Activated CD8-positive, alpha-beta memory T cell treated with anti-CD3 and anti-CD28 coated beads, Interleukin-2, amount 50 U/mL, for 24 hours (primary cell): ENCODE data around the gene HEPACAM.

ENCODE experiments used
- DNase-seq: peaks from one replicate; pipeline ENCODE4 v3.0.0-alpha.2; 2020; ENCODE audit errors: extremely low read depth

The HEPACAM gene

DNA sequence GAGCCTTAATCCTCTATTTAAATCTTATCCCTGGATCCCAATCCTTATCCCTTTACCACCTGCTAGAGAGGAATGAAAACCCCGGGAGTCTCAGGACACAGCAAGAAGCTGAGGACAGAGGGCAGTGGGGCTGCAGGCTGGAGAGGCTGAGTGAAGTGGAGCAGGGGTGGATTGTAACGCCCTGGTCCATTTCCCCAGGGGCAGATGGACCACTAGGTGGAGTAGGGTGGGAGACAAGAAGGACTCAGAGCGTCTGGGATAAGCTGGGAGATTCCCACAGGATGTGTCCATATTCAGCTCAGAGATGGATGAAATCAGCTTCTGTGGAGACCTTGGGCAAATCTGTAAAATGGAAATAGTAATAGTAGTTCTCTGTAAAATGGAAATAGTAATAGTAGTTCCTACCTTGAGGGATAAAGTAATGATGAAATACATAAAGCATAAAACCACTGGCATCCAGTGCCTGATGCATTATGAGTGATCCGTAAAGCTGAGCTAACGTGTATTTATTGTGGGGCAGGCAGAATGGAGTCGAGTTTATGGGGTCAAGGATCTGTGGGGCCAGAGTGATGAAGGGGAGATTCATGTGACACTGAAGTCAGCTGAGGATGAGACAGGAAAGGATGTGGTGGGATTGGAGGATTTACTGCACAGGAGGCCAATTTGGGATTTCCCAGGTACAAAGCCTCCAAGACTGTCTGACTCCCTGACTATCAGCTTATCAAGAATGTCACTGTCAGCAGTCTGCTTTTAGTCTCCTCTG lies 36.3 kb downstream of the HEPACAM start:
- DNase-seq, result no peak

DNA sequence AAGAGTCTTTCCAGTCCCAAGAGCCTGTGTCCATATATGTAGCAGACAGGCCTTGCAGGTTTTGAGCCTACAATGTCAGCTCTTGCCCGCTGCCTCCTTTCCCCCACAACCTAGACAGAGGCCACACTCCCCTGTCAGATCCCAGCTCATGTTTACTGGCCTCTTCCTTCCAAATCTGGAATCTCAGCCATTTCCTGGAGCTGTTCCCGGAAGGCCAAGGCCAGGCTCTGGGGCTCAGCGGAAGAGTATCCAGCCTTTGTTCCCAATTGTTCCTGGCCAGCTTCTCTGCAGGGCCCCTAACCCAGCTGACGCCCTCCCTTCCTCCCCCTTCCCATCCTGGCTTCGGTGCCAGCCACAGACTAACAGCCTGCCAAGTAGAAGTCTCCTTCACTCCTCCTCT lies 37.1 kb downstream of the HEPACAM start:
- DNase-seq, result no peak

GRCh38 chr11:124898263-124898680 lies 37.6 kb downstream of the HEPACAM start:
- DNase-seq, result no peak

DNA sequence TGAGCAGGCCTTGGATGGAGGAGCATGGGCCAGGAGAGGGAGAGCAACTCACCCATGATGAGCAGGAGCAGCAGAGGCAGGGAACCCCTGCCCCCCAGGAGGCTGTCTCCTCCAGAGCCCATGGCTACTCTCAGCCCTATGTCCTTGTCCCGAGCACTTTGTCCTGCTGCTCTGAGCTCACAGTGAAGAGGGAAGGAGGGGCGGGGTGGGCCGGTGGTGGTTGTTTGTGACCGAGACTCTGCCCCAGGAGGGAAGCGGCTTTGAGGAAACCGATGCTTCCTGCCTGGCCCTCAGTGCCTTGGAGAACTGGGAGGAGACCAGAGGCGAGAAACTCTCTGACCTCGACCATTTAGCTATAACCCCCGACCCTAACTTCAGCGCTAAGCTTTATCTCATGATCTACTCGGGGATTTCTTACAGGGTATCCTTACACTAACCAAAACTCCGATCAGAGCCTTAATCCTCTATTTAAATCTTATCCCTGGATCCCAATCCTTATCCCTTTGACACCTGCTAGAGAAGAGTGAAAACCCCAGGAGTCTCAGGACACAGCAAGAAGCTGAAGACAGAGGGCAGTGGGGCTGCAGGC lies 38.1 kb downstream of the HEPACAM start, which contains the start of gene ROBO4:
Gene ROBO4 (minus strand): TSS at position 192 of the 589 bp plus-strand sequence. CDS start 70 bp downstream, at position 122.
- DNase-seq, result no peak

- DNase-seq, result no peak
Observed at GRCh38 chr11:124896821-124897391, 38.9 kb downstream of the HEPACAM start.

GRCh38 chr11:124896071-124896750 lies 39.6 kb downstream of the HEPACAM start:
- no peak for DNase-seq

DNA sequence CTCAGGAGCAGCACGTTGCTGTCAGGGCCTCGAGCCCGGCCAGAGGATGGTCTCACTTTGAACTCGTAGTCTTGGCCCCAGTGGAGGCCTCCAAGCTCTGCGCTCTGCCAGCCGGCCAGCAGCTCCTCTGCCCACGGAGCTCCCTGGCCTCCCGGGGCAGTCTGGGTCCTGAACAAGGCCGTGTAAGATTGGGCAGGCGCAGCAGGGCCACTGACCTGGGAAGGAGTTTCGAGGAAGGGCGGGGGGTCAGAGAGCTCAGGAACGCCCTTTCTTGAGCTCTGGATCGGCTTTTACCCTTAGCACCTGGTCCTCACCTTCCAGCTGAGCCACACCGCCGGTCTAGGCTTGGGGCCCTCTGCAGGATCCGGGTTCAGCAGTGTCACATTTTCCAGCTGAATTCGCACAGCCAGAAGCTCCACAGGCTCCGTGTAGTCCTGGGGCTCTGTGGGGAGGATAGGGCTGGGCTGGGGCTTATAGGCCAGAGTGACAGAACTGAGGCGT lies 40.3 kb downstream of the HEPACAM start:
- no peak for DNase-seq

DNA sequence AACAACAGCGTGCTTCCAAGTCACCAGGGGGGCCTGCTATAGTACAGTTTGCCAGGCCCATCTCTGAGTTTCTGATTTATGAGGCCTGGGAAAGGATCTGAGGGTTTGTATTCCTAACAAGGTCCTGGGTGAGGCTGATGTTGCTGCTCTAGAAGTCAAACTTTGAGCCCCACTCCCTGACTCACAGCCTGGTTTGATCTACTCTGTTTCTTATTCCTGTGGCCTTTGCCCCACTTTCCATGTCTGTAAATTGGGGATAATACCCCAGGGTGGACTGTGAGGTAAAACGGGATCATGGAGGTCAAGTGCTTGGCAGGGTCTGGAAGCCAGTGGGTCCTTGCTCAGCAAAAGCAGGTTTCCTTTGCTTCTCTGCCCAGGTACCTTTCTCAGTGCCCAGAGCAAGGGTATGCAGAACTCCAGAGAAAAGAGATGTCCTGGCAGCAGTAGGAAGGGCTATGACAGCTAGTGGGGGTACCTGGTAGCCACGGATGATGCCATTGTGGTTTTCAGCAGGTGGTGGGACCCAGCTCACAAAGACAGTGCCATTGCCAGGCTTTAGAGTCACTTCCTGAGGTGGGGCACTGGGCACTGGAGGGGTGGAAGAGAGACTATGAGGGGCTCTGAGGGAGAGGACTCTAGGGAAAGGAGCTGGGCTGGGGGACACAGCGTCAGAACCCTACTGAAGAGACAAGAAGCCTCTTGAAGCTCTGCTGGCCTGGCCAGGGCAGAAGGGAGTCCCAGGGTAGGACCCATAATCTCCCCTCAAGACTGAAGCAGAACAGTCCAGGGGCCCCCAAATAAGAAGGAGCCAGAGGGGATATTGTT lies 41.0 kb downstream of the HEPACAM start:
- no peak for DNase-seq

GRCh38 chr11:124893781-124894401 lies 42.0 kb downstream of the HEPACAM start:
- no peak for DNase-seq

- no peak for DNase-seq
Observed at GRCh38 chr11:124892750-124893454, 42.9 kb downstream of the HEPACAM start.

DNA sequence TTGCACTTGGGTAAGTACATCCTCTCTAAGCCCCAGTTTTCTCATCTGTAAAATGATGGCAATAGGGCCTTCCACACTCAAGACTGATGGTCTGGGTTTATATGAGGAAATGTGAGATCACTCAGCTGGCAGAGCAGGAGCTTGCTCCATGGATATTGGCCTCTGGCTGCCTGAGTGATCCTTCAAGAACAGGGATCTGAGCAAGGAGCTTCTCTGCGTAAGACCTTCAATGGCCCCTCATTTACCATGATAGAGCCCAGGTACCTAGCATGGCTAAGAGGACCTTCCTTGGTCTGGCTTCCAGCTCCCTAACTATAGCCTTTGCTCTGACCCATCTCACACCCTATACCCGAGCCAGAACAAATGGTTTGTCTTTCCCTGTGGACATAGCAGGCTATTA lies 43.7 kb downstream of the HEPACAM start:
- no peak for DNase-seq

DNA sequence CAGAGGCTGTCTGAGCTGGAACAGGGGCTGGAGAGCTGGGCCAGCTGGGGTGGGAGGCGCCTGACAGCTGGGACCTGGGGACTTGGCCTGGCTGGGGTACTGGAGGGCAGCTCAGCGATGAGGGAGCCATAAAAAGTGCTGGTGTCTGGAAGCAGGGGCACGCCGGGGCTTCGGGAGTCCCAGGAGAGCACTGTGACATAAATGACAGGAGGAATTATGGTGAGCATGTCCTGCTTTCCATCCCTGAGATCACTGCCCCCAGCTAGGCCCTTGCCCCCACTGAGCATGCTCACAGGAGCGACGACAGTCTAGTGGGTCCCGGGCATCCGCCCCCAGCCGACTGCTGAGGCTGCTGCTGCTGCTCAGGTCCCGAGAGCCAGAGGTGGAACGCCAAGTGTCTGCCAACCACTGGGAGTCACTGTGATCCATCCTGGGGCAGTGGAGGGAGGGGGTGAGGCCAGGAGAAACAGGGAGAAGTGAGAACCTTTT lies 44.4 kb downstream of the HEPACAM start:
- no peak for DNase-seq

GRCh38 chr11:124890683-124891372 lies 45.0 kb downstream of the HEPACAM start:
- DNase-seq, result no peak

DNA sequence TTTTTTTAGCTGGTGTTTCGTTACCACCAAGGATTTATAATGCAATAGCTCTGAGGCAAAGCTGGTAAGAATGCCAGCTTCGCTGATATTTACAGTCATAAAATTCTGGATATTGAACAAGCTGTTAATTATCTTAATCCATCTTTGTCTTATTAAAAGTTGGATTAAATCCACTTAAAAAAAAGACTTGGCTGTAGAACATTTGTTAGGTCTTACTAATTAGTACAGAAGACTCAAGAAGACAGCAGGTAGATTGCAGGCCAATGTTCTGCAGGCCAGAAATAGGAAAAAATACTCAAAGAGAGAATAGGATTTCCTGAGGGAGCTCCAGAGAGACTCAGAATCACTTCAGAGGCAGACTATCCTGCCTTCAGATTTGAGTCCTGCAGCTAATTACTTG lies 45.7 kb downstream of the HEPACAM start:
- DNase-seq, result no peak

DNA sequence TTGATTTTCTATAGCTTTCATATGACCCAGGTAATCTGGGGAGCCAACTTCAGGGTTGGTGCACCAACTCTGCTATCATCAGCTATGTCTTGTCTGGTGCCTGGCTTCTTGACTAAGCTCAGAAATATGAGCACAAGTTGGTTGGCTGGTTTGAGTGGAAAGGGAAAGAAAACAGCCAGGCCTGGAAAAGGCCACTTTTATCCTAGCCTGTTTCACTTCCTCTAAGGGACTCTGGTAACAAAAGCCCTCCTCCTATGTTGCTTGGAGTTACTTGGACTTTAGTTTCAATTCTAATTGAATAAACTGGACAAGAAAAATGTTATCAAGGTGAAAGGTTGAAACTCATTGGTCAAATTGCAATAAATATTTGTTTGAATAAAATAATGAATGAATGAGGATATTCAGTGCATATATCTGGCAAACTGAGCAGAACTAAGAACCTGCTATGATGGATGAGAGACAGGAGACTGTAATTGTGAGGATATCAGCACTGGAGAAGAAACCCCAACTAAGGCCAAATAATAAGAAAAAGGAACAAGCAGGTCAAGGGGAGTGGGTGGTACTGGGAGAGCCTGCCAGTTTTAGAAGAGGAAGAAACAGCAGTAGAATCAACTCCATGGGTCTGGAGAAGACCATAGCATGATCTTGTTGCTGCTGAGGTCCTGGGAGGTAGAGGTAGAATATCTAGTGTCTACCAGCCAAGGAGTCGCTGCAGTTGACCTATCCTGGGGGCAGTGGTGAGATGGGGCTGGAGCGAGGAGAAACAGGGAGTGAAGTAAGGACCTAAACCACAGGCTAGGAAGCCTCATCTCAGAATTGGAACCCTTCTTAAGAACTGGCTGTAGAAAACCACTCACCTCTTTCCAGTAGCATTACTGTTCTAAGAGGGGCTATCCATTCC lies 46.4 kb downstream of the HEPACAM start:
- no peak for DNase-seq

GRCh38 chr11:124887667-124888013 lies 48.2 kb downstream of the HEPACAM start:
- DNase-seq, result no peak

GRCh38 chr11:124886978-124887666 lies 48.7 kb downstream of the HEPACAM start:
- DNase-seq, result no peak

DNA sequence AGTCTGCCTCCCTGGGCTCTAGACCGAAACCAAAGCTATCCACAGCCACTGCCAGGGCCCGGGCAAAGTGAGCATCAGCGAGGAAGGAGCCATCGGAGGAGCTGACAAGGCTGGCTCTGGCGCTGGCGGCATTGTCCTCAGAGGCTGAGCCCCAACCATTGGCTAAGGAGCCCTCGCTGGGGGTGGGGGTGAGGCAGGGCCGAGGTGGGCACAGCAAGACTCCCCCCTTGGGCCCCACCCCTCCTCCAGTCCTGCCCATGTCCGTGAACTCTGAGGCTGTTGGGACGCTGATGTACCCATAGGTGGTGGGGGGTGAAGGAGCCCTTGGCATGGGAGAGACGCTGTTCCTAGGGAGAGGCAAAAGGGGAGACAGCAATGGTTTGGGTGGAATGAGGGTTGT lies 49.4 kb downstream of the HEPACAM start:
- DNase-seq, result no peak
